ENCODE results near the gene UBTD1.

UBTD1 gene

DNA sequence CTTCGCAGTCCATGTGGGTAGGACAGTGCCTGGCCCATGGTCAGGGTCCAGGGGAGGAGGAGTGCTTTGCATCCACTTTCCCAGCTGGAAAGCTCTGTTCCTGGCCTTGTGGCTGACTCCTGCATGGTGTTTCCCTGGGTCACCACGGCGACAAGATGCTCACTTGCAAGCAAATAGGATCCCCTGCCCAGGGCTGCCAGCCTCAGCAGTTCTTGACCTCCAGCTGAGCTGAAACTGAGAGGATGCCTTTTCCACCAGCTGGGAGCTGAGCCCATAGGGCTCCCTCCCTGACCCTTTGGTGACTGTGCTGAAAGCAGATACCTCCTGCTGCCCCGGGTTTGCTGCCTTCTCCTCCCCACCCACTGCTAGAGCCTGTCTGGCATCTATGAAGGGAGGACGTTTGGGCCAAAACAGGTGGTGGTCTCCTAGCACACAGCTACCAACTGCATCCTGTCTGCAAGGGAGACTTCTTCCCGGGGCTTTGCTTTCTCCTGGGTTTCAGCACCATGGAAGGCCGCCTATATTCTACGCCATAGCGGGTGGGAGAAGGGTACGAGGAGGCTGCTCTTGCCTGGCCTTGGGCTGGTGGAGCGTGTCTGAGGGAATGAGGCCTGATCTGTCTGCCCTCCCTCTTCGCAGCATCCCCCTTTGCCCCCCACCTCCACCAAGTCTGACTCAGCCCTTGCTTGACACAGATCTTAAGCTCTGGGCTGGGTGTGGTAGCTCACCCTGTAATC lies 34.4 kb downstream of the UBTD1 start:
- Histone ChIP-seq H3K4me1 (no peaks in the 10 kb centered on the region; a peak in 1 of 20 replicates), H3K9ac (no peak overlapping the region), H3K27me3 (no peaks in the 10 kb centered on the region), H3K4me3 (no peak overlapping the region), H3K9me3 (replicated peaks in 1 of 11) (peaks cover 0 to 7% (median 0%) of the 10 kb centered on the region in 11 experiments; a peak in 7 of 22 replicates), H3K27ac (no peak overlapping the region), H3K36me3 (no peaks in the 10 kb centered on the region), H3K4me2 (no peak overlapping the region), H4K20me1 (peaks cover 0 to 22% (median 0%) of the 10 kb centered on the region in 11 experiments; a peak in 4 of 22 replicates)
- TF ChIP-seq Cebpa-rat (IDR thresholded peaks at IDR 0.05), result no peak

DNA sequence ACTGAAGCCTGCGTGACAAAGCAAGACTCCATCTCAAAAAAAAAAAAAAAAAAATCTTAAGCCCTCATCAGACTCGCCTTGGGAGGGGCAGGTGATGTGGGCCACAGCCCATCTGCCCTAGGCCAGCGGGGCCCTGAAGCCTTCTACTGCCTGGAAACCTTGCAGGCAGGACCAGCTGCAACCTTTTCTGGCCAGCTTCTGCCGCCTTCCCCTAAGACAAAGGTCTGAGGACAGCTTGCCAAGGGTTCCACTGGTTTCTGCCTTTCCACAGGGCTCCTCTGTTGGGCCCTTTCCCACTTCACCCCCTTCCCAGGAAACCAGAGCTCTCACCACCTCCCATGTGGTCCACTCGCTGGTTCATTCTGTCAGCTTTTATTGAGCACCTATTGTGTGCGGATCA lies 35.2 kb downstream of the UBTD1 start:
- Histone ChIP-seq H3K9me3 (replicated peaks in 1 of 11) (peaks cover 0 to 7% (median 0%) of the 10 kb centered on the region in 11 experiments; a peak in 7 of 22 replicates), H3K27me3 (no peaks in the 10 kb centered on the region), H3K4me2 (no peak overlapping the region), H4K20me1 (peaks cover 0 to 22% (median 0%) of the 10 kb centered on the region in 11 experiments; a peak in 4 of 22 replicates), H3K36me3 (no peaks in the 10 kb centered on the region), H3K4me1 (no peaks in the 10 kb centered on the region; a peak in 1 of 20 replicates), H3K27ac (no peak overlapping the region), H3K4me3 (no peak overlapping the region), H3K9ac (no peak overlapping the region)
- no peak for TF ChIP-seq Cebpa-rat (IDR thresholded peaks at IDR 0.05)

DNA sequence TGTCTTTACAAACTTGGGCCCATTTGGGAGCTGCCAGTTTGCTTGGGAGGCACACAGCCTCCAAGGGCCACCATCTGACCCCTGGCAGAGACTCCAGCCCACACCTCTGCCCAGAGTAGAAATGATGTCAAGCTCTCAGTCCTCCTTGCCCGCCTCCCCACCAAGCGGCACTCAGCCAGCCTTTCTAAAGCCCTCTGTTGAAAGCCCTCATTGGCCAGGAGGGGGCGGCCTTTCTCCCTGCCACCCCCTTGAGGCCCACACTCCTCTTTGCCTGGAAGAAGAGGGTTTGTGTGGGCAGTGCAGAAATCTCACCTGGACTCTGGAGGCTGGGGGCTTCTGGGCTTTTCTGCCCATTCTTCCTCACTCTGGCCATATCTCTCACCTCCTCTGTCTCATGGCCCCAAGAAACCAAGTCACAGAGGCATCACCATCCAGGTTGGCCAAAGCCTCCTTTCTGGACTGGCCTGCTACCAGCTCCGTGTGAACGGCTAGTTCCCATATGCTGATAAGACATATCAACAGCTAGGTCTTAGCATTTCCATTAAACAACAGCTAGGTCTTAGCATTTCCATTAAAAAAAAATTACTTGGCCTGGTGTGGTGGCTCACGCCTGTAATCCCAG lies 36.1 kb downstream of the UBTD1 start:
- Histone ChIP-seq H3K27me3 (no peaks in the 10 kb centered on the region), H3K4me2 (no peak overlapping the region), H3K4me1 (peaks cover 0 to 7% (median 2%) of the 10 kb centered on the region in 10 experiments; a peak in 9 of 20 replicates), H3K4me3 (no peak overlapping the region), H3K9me3 (replicated peaks in 1 of 11) (peaks cover 0 to 2% (median 0%) of the 10 kb centered on the region in 11 experiments; a peak in 5 of 22 replicates), H3K27ac (no peak overlapping the region), H3K9ac (no peak overlapping the region), H3K36me3 (no peaks in the 10 kb centered on the region), H4K20me1 (peaks cover 0 to 22% (median 0%) of the 10 kb centered on the region in 11 experiments; a peak in 4 of 22 replicates)
- TF ChIP-seq Cebpa-rat (IDR thresholded peaks at IDR 0.05), result no peak

DNA sequence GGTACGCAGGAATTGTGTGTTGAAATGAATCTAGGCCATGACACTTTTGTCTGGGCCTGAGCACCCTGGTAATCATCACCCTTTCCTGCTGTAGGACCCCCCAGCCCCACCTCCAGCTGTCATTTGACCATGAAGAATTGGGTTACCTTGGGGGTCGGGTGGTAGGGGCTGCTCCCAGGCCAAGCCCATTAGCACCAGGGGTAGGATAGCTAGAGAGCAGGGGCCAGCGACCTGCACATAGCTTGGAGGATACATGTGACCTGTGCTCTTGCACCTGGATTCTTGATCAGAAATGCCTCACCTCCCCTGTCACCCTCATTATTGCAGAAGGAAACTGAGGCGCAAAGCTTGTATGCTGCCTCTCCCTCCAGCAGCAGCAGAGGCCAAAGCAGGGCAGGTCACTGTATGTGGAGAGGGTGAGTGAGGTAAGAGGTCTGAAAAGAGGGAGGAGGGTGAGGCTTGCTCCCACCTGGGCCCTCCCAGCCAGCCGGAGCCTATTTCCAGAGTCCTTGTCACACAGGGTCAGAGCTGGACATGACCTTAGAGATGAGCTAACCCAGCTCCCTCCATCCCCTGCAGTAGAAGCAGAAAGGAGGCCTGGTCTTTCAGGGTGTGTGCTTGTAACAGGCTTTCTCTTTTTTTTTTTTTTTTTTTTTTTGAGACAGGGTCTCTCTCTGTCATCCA lies 38.6 kb downstream of the UBTD1 start:
- no peaks in the 10 kb centered on the region for H3K9me3 ChIP-seq (replicated peaks in 1 of 11)
- peaks cover 0 to 19% (median 0%) of the 10 kb centered on the region in 11 experiments; a peak in 5 of 22 replicates for H4K20me1 ChIP-seq
- no peak for TF ChIP-seq Cebpa-rat (IDR thresholded peaks at IDR 0.05)
- peaks cover 7 to 31% (median 19%) of the 10 kb centered on the region in 10 experiments for H3K4me1 ChIP-seq
- H3K4me3 ChIP-seq, result no peak overlapping the region
- no peaks in the 10 kb centered on the region for H3K27me3 ChIP-seq
- H3K36me3 ChIP-seq, result no peaks in the 10 kb centered on the region
- H3K9ac ChIP-seq, result no peak overlapping the region
- no peak overlapping the region for H3K27ac ChIP-seq
- H3K4me2 ChIP-seq, result no peak overlapping the region

DNA sequence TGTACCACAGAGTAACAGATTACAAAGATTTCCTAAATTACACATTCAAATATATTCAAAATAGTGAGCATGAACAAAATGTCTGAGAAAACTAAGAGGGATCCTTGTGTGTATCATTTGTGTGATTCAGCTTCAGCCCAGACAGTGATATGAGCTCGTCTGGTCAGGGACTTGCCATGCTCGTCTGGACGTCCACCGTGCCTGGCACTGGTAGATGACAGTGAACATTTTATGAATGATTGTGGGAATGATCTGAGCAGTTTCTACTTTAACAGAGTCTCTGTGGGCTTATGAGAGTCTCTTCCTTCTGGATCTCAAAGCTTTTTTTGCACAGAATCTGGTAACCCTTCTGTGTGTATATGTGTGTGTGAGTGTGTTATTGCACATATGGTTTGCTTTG lies 39.7 kb downstream of the UBTD1 start:
- no peak overlapping the region for H3K9ac ChIP-seq
- H3K4me2 ChIP-seq, result no peak overlapping the region
- no peaks in the 10 kb centered on the region for H3K9me3 ChIP-seq (replicated peaks in 1 of 11)
- H3K27me3 ChIP-seq, result no peaks in the 10 kb centered on the region
- no peaks in the 10 kb centered on the region for H3K36me3 ChIP-seq
- H3K4me3 ChIP-seq, result no peak overlapping the region
- no peak overlapping the region for H3K27ac ChIP-seq
- H3K4me1 ChIP-seq, result peaks cover 18 to 42% (median 30%) of the 10 kb centered on the region in 10 experiments
- peaks cover 0 to 17% (median 0%) of the 10 kb centered on the region in 11 experiments; a peak in 4 of 22 replicates for H4K20me1 ChIP-seq
- TF ChIP-seq Cebpa-rat (IDR thresholded peaks at IDR 0.05), result no peak

DNA sequence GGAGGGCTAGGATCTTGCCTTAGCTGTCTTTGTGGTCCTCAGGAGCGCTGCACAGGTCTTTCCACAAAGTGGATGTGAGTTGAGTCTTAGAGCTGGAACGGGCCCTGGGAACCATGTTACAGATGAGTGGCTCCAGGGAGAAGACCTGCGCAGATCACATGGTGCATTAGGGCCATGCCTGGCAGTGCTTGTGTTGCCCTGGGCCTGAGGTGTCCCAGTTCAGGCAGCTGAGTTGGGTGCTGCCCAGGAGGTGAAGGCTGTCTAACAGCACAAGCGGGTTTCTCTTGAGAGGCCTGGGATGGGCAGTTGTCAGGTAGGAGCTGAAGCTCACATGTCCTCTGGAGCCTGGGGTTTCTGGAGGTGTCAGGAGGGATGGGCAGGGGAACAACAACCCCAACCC lies 40.1 kb downstream of the UBTD1 start:
- H3K27me3 ChIP-seq, result no peaks in the 10 kb centered on the region
- no peaks in the 10 kb centered on the region for H3K9me3 ChIP-seq (replicated peaks in 1 of 11)
- peaks cover 22 to 46% (median 34%) of the 10 kb centered on the region in 10 experiments for H3K4me1 ChIP-seq
- TF ChIP-seq Cebpa-rat (IDR thresholded peaks at IDR 0.05), result no peak
- no peak overlapping the region for H3K4me2 ChIP-seq
- H4K20me1 ChIP-seq, result peaks cover 0 to 17% (median 0%) of the 10 kb centered on the region in 11 experiments; a peak in 4 of 22 replicates
- no peak overlapping the region for H3K9ac ChIP-seq
- no peak overlapping the region for H3K4me3 ChIP-seq
- H3K36me3 ChIP-seq, result no peaks in the 10 kb centered on the region
- H3K27ac ChIP-seq, result no peak overlapping the region

DNA sequence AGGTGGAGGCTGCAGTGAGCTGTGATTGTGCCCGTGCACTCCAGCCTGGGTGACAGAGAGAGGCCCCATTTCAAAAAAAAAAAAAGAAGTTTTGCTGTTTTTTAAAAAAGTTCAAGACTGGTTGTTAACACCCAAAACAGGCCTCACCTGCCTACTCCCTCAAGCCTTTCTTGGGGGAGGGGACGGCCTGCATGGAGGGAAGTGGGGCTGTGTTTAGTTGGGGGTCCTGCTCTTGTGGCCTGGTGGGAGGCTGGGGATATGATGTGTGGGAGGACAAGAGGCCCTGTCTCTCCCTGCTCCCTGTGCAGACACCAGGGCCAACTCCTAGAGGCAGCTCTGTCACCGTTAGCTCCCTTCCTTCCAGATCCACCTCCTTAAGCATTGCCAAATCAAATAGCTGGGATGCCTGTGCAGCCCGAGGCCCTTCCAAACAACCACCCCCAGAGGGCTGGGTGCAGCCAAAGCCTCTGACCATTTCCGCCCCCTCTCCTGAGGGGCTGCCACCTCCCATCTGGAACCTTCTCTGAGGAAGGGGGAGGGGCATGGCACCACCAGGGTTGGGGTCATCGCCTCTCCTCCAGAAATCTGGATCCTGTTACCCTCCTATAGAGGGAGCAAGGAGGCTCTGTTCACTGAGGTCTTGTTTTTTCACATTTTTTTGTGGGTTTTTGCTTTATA lies 40.9 kb downstream of the UBTD1 start:
- Histone ChIP-seq H3K27ac (no peak overlapping the region), H3K4me1 (peaks cover 23 to 55% (median 40%) of the 10 kb centered on the region in 10 experiments), H3K27me3 (no peaks in the 10 kb centered on the region), H3K9ac (no peak overlapping the region), H3K4me3 (no peak overlapping the region), H3K36me3 (no peaks in the 10 kb centered on the region), H3K9me3 (replicated peaks in 1 of 11) (no peaks in the 10 kb centered on the region), H3K4me2 (peak overlapping the region in 4 of 11 experiments; percentile 3 to 86 (median 8); a peak in 2 of 22 replicates), H4K20me1 (peaks cover 0 to 17% (median 0%) of the 10 kb centered on the region in 11 experiments; a peak in 4 of 22 replicates)
- TF ChIP-seq Cebpa-rat (IDR thresholded peaks at IDR 0.05), result no peak

DNA sequence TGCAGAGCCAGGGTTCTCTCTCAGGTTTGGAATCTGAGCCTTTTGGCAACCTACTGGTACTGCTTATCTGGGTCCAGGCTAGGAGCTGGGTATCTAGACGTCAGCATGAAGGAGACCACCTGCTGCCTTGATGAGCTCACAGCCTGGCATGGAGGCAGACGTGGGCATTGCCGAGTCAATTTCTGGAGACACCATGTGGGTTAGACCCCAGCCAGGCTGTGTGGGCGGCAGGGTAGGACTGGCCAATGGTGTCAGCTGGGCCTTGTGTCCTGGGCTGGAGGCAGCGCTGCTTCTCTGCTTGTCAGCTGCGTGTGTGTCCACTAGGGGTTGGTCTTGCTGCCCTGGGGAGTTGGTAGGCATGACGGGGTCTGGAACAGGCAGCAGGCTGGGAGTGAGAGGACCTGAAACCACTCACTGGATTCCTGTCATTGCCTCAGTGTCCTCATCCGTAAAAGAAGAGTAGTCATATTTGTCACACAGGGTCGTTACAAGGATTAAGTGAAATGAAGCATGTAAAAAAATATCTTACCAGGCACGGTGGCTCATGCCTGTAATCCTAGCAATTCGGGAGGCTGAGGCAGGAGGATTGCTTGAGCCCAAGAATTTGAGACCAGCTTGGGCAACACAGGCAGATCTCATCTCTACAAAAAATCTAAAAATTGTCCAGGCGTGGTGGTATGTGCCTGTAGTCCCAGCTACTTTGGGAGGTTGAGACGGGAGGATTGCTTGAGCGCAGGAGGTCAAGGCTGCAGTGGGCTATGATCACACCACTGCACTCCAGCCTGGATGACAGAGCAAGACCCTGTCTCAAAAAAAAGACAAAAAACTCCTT lies 42.2 kb downstream of the UBTD1 start:
- H3K4me2 ChIP-seq, result peak overlapping the region in 6 of 11 experiments; percentile 86 to 95 (median 93); a peak in 9 of 22 replicates
- 0 out of 22 replicates have a peak overlapping the region, but pooled peaks of 1 of the 11 experiments have one; percentile 9 for H3K27ac ChIP-seq
- no peak overlapping the region for H3K4me3 ChIP-seq

More for the DNA sequence above, 42.2 kb downstream of the UBTD1 start:
- peaks cover 23 to 65% (median 40%) of the 10 kb centered on the region in 10 experiments for H3K4me1 ChIP-seq
- 0 out of 22 replicates have a peak overlapping the region, but pooled peaks of 1 of the 11 experiments have one; percentile 23 for H3K9ac ChIP-seq
- H3K9me3 ChIP-seq (replicated peaks in 1 of 11), result no peaks in the 10 kb centered on the region
- no peaks in the 10 kb centered on the region for H3K36me3 ChIP-seq
- H3K27me3 ChIP-seq, result no peaks in the 10 kb centered on the region
- TF ChIP-seq Cebpa-rat (IDR thresholded peaks at IDR 0.05), result no peak
- peaks cover 0 to 17% (median 0%) of the 10 kb centered on the region in 11 experiments; a peak in 4 of 22 replicates for H4K20me1 ChIP-seq
